Ishikawa (cell line): ENCODE data around the gene NPC1L1.

Experiments
- CEBPB ChIP-seq: IDR thresholded peaks from 2 replicates; pipeline ENCODE4 v1.6.1; 2012
- EP300 ChIP-seq: IDR thresholded peaks from 2 replicates; pipeline ENCODE4 v1.6.1; 2012; ENCODE audit warnings: borderline replicate concordance
- RAD21 ChIP-seq: IDR thresholded peaks from 2 replicates; pipeline ENCODE4 v1.6.1; 2012; ENCODE audit warnings: low read depth
- TCF12 ChIP-seq: IDR thresholded peaks from 2 replicates; pipeline ENCODE4 v1.6.1; 2012; ENCODE audit warnings: low read depth
- YY1 ChIP-seq: IDR thresholded peaks from 2 replicates; pipeline ENCODE4 v1.6.1; 2012; ENCODE audit warnings: low read depth
- TF ChIP-seq, protein P1 (sequence below): IDR thresholded peaks from 2 replicates; pipeline ENCODE4 v1.6.1; 2012
- TF ChIP-seq, protein P2 (sequence below): IDR thresholded peaks from 2 replicates; pipeline ENCODE4 v1.6.1; 2012; ENCODE audit warnings: low read depth, mild to moderate bottlenecking

GRCh38 chr7:44486693-44487092 is 54.4 kb downstream of the NPC1L1 start:
- TF ChIP-seq EP300 (no peak), YY1 (no peak), RAD21 (no peak), TCF12 (no peak), CEBPB (no peak)
- TF ChIP-seq, protein P1, sequence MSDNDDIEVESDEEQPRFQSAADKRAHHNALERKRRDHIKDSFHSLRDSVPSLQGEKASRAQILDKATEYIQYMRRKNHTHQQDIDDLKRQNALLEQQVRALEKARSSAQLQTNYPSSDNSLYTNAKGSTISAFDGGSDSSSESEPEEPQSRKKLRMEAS = no peak
- TF ChIP-seq, protein P2, sequence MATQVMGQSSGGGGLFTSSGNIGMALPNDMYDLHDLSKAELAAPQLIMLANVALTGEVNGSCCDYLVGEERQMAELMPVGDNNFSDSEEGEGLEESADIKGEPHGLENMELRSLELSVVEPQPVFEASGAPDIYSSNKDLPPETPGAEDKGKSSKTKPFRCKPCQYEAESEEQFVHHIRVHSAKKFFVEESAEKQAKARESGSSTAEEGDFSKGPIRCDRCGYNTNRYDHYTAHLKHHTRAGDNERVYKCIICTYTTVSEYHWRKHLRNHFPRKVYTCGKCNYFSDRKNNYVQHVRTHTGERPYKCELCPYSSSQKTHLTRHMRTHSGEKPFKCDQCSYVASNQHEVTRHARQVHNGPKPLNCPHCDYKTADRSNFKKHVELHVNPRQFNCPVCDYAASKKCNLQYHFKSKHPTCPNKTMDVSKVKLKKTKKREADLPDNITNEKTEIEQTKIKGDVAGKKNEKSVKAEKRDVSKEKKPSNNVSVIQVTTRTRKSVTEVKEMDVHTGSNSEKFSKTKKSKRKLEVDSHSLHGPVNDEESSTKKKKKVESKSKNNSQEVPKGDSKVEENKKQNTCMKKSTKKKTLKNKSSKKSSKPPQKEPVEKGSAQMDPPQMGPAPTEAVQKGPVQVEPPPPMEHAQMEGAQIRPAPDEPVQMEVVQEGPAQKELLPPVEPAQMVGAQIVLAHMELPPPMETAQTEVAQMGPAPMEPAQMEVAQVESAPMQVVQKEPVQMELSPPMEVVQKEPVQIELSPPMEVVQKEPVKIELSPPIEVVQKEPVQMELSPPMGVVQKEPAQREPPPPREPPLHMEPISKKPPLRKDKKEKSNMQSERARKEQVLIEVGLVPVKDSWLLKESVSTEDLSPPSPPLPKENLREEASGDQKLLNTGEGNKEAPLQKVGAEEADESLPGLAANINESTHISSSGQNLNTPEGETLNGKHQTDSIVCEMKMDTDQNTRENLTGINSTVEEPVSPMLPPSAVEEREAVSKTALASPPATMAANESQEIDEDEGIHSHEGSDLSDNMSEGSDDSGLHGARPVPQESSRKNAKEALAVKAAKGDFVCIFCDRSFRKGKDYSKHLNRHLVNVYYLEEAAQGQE = no peak
